ENCODE measurements around the gene ELK4.

Gene ELK4

GRCh38 chr1:205580140-205580922, 51.5 kb downstream of the ELK4 start:
- FAIRE-seq, result no peak

GRCh38 chr1:205579711-205580110, 52.1 kb downstream of the ELK4 start:
- FAIRE-seq, result no peak

- no peak for FAIRE-seq
These were observed 52.8 kb downstream of the ELK4 start for GRCh38 chr1:205578780-205579571.

GRCh38 chr1:205577874-205578658, 53.7 kb downstream of the ELK4 start:
- FAIRE-seq, result no peak

- FAIRE-seq, result no peak
These were observed 54.7 kb downstream of the ELK4 start for GRCh38 chr1:205576805-205577761.

GRCh38 chr1:205576011-205576410, 55.8 kb downstream of the ELK4 start:
- FAIRE-seq, result no peak

- no peak for FAIRE-seq
These were observed 56.4 kb downstream of the ELK4 start for GRCh38 chr1:205575294-205575885.

- FAIRE-seq, result no peak
These were observed 59.4 kb downstream of the ELK4 start for GRCh38 chr1:205572421-205572820.

- FAIRE-seq, result no peak
These were observed 60.1 kb downstream of the ELK4 start for GRCh38 chr1:205571747-205572146.

- FAIRE-seq, result no peak
These were observed 60.8 kb downstream of the ELK4 start for GRCh38 chr1:205570796-205571537.

- FAIRE-seq, result no peak
These were observed 61.7 kb downstream of the ELK4 start for GRCh38 chr1:205570173-205570501.

- FAIRE-seq, result no peak
These were observed 62.2 kb downstream of the ELK4 start for GRCh38 chr1:205569411-205570172.

- FAIRE-seq, result no peak
These were observed 63.1 kb downstream of the ELK4 start for GRCh38 chr1:205568469-205569361.

- no peak for FAIRE-seq
These were observed 63.7 kb downstream of the ELK4 start for GRCh38 chr1:205568135-205568468.

- no peak for FAIRE-seq
These were observed 64.1 kb downstream of the ELK4 start for GRCh38 chr1:205567716-205568115.

GRCh38 chr1:205565799-205566198, 66.0 kb downstream of the ELK4 start:
- no peak for FAIRE-seq

GRCh38 chr1:205563927-205564441, 67.8 kb downstream of the ELK4 start:
- FAIRE-seq, result no peak

GRCh38 chr1:205561501-205562203, 70.2 kb downstream of the ELK4 start:
- no peak for FAIRE-seq
